Stomach (tissue), 9 donors: Measurements from ENCODE around the gene DHX57. TPM values are rescaled to one million over a fixed set of nuclear protein-coding genes. Genes with fewer than 3 reads are reported as not detected.

ENCODE experiments used
- DNase-seq, 2 donors: peaks; one replicate each; pipeline versions ENCODE4 v3.0.0 to v3.0.0-alpha.2; 2013 to 2019
- H3K27ac ChIP-seq, 5 donors: fragments of 200-600 bp in 4 of 5; sonication (generic) in 4 of 5; one replicate each; pipeline ENCODE4 v1.5.1; 2013 to 2019; ENCODE audit warnings: mild to moderate bottlenecking in 1 of 5, moderate library complexity in 1 of 5
- H3K27me3 ChIP-seq, 3 donors: fragments of 200-600 bp; sonication (generic); one replicate each; pipeline ENCODE4 v1.5.1; 2017 to 2019; ENCODE audit warnings: mixed run types in 1 of 3
- H3K36me3 ChIP-seq, 4 donors: fragments of 200-600 bp; sonication (generic); 1 replicate in 3 of 4; 2 replicates in 1 of 4; pipeline ENCODE4 v1.5.1; 2016 to 2019
- H3K4me1 ChIP-seq, 4 donors: fragments of 200-600 bp; sonication (generic); one replicate each; pipeline ENCODE4 v1.5.1; 2016 to 2019
- H3K4me3 ChIP-seq, 4 donors: fragments of 200-600 bp; sonication (generic) in 3 of 4; one replicate each; pipeline ENCODE4 v1.5.1; 2016 to 2019; ENCODE audit warnings: mild to moderate bottlenecking in 1 of 4
- H3K9me3 ChIP-seq, 4 donors: fragments of 200-600 bp; sonication (generic); one replicate each; pipeline ENCODE4 v1.5.1; 2016 to 2019
- EP300 ChIP-seq: sonication (generic); formaldehyde crosslinking; IDR thresholded peaks from one replicate; pipeline ENCODE4 v1.6.1; 2017; ENCODE audit warnings: antibody characterized with exemption
- POLR2A ChIP-seq, 4 donors: fragments of 450-650 bp; IDR thresholded peaks; one replicate each; pipeline ENCODE4 v1.6.1; 2016; ENCODE audit warnings: antibody characterized with exemption in 4 of 4, control low read depth in 2 of 4, mild to moderate bottlenecking in 1 of 4, moderate library complexity in 1 of 4
- POLR2AphosphoS5 ChIP-seq, 3 donors: sonication (generic); formaldehyde crosslinking; IDR thresholded peaks; one replicate each; pipeline ENCODE4 v1.6.1; 2016; ENCODE audit warnings: antibody characterized with exemption in 3 of 3
- WGBS, 5 donors: extraction: QIAGEN DNeasy Blood & Tissue Kit in 3 of 5; methylation state at CpG; one replicate each; pipeline versions ENCODE4 v1.1.5 to v1.1.7; 2013 to 2018; 5-methylcytosine and 5-hydroxymethylcytosine counted together
- intact Hi-C: fragments of 100-400 bp; cut with DNase I; formaldehyde crosslinking; loops from one replicate; pipeline ENCODE4 v1.15.1; 2023; ENCODE audit warnings: low total_unique reads
- polyA plus RNA-seq, 3 donors: library from polyadenylated mRNA; stranded (reverse); fragments of 200-250 nt; gene quantifications; one replicate each; pipeline ENCODE4 v1.2.3, GENCODE V29; 2013
- total RNA-seq, 5 donors: library from RNA; depleted of rRNA; stranded (reverse); fragments of >200 nt; gene quantifications; one replicate each; pipeline versions ENCODE4 v1.1.0 to v1.2.3, GENCODE V29; 2014 to 2016
- TF ChIP-seq, protein P1 (sequence below), 7 experiments: fragments of 450-650 bp in 4 of 7; fragments of 200-600 bp in 3 of 7; sonication (generic) in 3 of 7; IDR thresholded peaks; one replicate each; pipeline ENCODE4 v1.5.1; 2016 to 2019; ENCODE audit warnings: antibody characterized with exemption in 7 of 7, control low read depth in 2 of 7, mild to moderate bottlenecking in 1 of 7
- donor health status: healthy with polysubstance abuse.
- donor health status: Bipolar disorder and iron deficiency.
- donor health status: healthy.

DHX57 gene
- total and polyA plus RNA-seq, 8 donors = 4.1 to 29.9 (median 13.9) TPM

DNA sequence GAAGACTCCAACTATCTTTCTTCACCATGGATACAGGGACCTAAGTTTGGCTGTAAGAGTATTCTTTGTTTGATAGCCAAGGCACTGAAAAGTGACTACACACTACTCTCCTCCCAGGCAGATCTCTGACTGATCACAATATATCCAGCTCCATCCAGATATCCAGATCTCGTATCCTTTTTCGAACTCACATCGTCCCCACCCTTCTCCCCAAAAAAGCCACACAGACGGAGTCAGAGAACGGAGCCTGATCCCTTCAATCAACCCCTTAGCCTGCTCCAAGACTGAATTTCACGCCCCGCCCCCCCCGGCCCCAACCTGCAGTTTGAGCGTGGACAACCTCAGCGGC is 533 bp downstream of the DHX57 start:
- TF ChIP-seq POLR2A (IDR thresholded peaks at IDR 0.05) = no peak
- TF ChIP-seq, protein P1, sequence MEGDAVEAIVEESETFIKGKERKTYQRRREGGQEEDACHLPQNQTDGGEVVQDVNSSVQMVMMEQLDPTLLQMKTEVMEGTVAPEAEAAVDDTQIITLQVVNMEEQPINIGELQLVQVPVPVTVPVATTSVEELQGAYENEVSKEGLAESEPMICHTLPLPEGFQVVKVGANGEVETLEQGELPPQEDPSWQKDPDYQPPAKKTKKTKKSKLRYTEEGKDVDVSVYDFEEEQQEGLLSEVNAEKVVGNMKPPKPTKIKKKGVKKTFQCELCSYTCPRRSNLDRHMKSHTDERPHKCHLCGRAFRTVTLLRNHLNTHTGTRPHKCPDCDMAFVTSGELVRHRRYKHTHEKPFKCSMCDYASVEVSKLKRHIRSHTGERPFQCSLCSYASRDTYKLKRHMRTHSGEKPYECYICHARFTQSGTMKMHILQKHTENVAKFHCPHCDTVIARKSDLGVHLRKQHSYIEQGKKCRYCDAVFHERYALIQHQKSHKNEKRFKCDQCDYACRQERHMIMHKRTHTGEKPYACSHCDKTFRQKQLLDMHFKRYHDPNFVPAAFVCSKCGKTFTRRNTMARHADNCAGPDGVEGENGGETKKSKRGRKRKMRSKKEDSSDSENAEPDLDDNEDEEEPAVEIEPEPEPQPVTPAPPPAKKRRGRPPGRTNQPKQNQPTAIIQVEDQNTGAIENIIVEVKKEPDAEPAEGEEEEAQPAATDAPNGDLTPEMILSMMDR (IDR thresholded peaks at IDR 0.05) = no peak
- no peak for TF ChIP-seq POLR2AphosphoS5 (IDR thresholded peaks at IDR 0.05)
- TF ChIP-seq EP300 = no peak
- Histone ChIP-seq H3K4me1 (peaks cover 0 to 23% (median 16%) of the 10 kb centered on the region in 4 donors), H3K4me3 (peak overlapping the region; percentile 74 to 80 (median 78)), H3K27me3 (no peaks in the 10 kb centered on the region), H3K9me3 (no peaks in the 10 kb centered on the region), H3K27ac (peak overlapping the region; percentile 37 to 84 (median 70)), H3K36me3 (peaks cover 0 to 1% (median under 1%) of the 10 kb centered on the region in 4 donors)
- DNase-seq = no peak
- WGBS, 5 donors = 0 to 2% (median 1%) methylated on average over 10 of the region's 10 CpGs
- intact Hi-C loops = no loop called here

DNA sequence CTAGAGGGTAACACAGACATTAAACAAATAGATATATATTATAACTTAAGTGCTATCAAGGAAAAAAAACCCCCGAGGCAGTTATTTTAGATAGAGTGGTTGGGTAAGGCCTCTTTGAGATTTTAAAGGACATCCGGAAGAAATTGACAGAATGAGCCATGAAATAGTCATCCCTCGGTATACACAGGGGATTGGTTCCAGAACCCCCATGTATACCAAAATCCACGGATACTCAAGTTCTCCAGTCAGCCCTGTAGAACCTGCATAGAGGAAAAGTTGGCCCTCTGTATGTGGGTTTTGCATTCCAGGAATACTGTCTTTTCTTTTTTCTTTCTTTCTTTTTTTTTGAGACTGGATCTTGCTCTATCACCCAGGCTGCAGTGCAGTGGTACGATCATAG is 2.0 kb downstream of the DHX57 start:
- WGBS, 5 donors = 72 to 77% (median 76%) methylated on average over 5 of the region's 5 CpGs
- intact Hi-C loops = no loop called here
- DNase-seq = no peak
- H3K9me3 ChIP-seq = no peaks in the 10 kb centered on the region
- TF ChIP-seq POLR2A (IDR thresholded peaks at IDR 0.05) = no peak
- TF ChIP-seq, protein P1 (IDR thresholded peaks at IDR 0.05) = no peak
- no peak for TF ChIP-seq EP300
- TF ChIP-seq POLR2AphosphoS5 (IDR thresholded peaks at IDR 0.05) = no peak
- peaks cover 0 to 23% (median 16%) of the 10 kb centered on the region in 4 donors for H3K4me1 ChIP-seq
- H3K36me3 ChIP-seq = no peaks in the 10 kb centered on the region
- H3K4me3 ChIP-seq = no peak overlapping the region
- no peaks in the 10 kb centered on the region for H3K27me3 ChIP-seq
- no peak overlapping the region for H3K27ac ChIP-seq

DNA sequence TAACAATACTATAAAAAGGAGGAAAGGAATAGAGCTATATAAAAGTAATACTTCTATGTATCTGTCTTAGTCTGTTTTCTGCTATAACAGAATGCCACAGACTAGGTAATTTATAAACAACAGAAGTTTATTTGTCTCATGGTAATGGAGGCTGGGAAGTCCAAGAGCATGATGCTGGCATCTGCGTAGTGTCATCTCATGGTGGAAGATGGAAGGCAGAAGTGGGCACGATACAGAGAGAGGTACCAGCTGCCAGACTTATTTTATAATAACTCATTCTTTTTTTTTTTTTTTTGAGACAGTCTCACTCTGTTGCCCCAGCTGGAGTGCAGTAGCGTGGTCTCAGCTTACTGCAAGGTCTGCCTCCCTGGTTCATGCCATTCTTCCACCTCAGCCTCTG is 4.3 kb downstream of the DHX57 start:
- no peak overlapping the region for H3K27ac ChIP-seq
- TF ChIP-seq, protein P1 (IDR thresholded peaks at IDR 0.05) = no peak
- TF ChIP-seq EP300 = no peak
- TF ChIP-seq POLR2AphosphoS5 (IDR thresholded peaks at IDR 0.05) = no peak

DNA sequence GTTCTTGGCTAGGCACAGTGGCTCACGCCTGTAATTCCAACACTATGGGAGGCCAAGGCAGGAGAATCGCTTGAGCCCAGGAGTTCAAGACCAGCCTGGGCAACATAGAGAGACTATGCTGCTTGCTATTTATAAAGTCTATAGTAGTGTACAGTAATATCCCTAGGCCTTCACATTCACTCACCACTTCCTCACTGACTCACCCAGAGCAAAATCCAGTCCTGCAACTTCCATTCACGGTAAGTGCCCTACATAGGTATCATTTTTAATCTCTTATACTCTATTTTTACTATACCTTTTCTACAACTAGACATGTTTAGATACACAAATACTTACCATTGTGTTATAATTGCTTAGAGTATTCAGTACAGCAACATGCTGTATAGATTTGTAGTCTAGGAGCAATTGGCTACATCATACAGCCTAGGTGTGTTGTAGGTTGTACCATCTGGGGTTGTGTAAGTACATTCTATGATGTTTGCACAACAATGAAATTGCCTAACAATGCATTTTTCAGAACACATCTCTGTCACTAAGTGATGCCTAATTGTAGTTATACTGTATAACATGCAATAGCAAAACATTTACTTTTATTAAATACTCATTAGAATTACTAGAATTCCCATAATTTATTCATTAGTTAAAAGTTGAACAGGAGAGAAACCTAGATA is 8.8 kb downstream of the DHX57 start:
- no peak overlapping the region for H3K27ac ChIP-seq
- peaks cover 0 to 12% (median 0%) of the 10 kb centered on the region in 4 donors for H3K4me1 ChIP-seq
- intact Hi-C loops = no loop called here
- no peak overlapping the region for H3K4me3 ChIP-seq
- DNase-seq = peak in 1 of 2 donors; percentile 4
- no peaks in the 10 kb centered on the region for H3K9me3 ChIP-seq
- H3K27me3 ChIP-seq = no peaks in the 10 kb centered on the region
- TF ChIP-seq, protein P1 (IDR thresholded peaks at IDR 0.05) = no peak
- no peak for TF ChIP-seq EP300
- TF ChIP-seq POLR2AphosphoS5 (IDR thresholded peaks at IDR 0.05) = no peak
- TF ChIP-seq POLR2A (IDR thresholded peaks at IDR 0.05) = no peak
- 90 to 93% (median 91%) methylated on average over 3 of the region's 3 CpGs for WGBS, 5 donors
- peaks cover 10 to 50% (median 44%) of the 10 kb centered on the region in 4 donors for H3K36me3 ChIP-seq

More for the DNA sequence above, 4.3 kb downstream of the DHX57 start:
- Histone ChIP-seq H3K4me1 (peaks cover 0 to 16% (median 10%) of the 10 kb centered on the region in 4 donors), H3K4me3 (no peak overlapping the region), H3K36me3 (peaks cover 0 to 17% (median 16%) of the 10 kb centered on the region in 4 donors), H3K27me3 (no peaks in the 10 kb centered on the region), H3K9me3 (no peaks in the 10 kb centered on the region)
- intact Hi-C loops = no loop called here
- DNase-seq = no peak
- 91 to 100% (median 98%) methylated on average over 3 of the region's 3 CpGs for WGBS, 5 donors
